Measurements from ENCODE around the gene FAM171A1.

FAM171A1 gene

GRCh38 chr10:15231426-15231825 lies 139.7 kb downstream of the FAM171A1 start:
- H3K27me3 ChIP-seq (ENCODE audit: low read depth, low read length) = no peaks in the 10 kb centered on the region
- H3K36me3 ChIP-seq (ENCODE audit: control insufficient read depth in 1 of 2, insufficient read depth in 2 of 2, low read length in 2 of 2) = no peaks in the 10 kb centered on the region
- H3K27ac ChIP-seq (ENCODE audit: low read length) = no peak overlapping the region
- H3K9me3 ChIP-seq (ENCODE audit: control insufficient read depth in 1 of 2, low read length in 2 of 2) = no peaks in the 10 kb centered on the region
- H3K4me1 ChIP-seq (ENCODE audit: control insufficient read depth in 1 of 2, insufficient read depth in 2 of 2, low read length in 2 of 2) = no peaks in the 10 kb centered on the region
- no peak overlapping the region for H3K4me3 ChIP-seq (ENCODE audit: low read depth in 1 of 2, low read length in 2 of 2)

- Histone ChIP-seq H3K4me3 (ENCODE audit: low read depth in 1 of 2, low read length in 2 of 2) (no peak overlapping the region), H3K27ac (ENCODE audit: low read length) (no peak overlapping the region), H3K4me1 (ENCODE audit: control insufficient read depth in 1 of 2, insufficient read depth in 2 of 2, low read length in 2 of 2) (no peaks in the 10 kb centered on the region), H3K9me3 (ENCODE audit: control insufficient read depth in 1 of 2, low read length in 2 of 2) (no peaks in the 10 kb centered on the region), H3K27me3 (ENCODE audit: low read depth, low read length) (no peaks in the 10 kb centered on the region), H3K36me3 (ENCODE audit: control insufficient read depth in 1 of 2, insufficient read depth in 2 of 2, low read length in 2 of 2) (no peaks in the 10 kb centered on the region)
Measured at GRCh38 chr10:15230257-15230656, 140.8 kb downstream of the FAM171A1 start.

GRCh38 chr10:15229268-15229667 lies 141.8 kb downstream of the FAM171A1 start:
- Histone ChIP-seq H3K27ac (ENCODE audit: low read length) (no peak overlapping the region), H3K9me3 (ENCODE audit: control insufficient read depth in 1 of 2, low read length in 2 of 2) (no peaks in the 10 kb centered on the region), H3K4me3 (ENCODE audit: low read depth in 1 of 2, low read length in 2 of 2) (no peak overlapping the region), H3K4me1 (ENCODE audit: control insufficient read depth in 1 of 2, insufficient read depth in 2 of 2, low read length in 2 of 2) (no peaks in the 10 kb centered on the region), H3K36me3 (ENCODE audit: control insufficient read depth in 1 of 2, insufficient read depth in 2 of 2, low read length in 2 of 2) (peaks cover 0 to 3% of the 10 kb centered on the region in 2 donors), H3K27me3 (ENCODE audit: low read depth, low read length) (no peaks in the 10 kb centered on the region)

- Histone ChIP-seq H3K27ac (ENCODE audit: low read length) (no peak overlapping the region), H3K4me3 (ENCODE audit: low read depth in 1 of 2, low read length in 2 of 2) (no peak overlapping the region), H3K9me3 (ENCODE audit: control insufficient read depth in 1 of 2, low read length in 2 of 2) (no peaks in the 10 kb centered on the region), H3K27me3 (ENCODE audit: low read depth, low read length) (no peaks in the 10 kb centered on the region), H3K4me1 (ENCODE audit: control insufficient read depth in 1 of 2, insufficient read depth in 2 of 2, low read length in 2 of 2) (no peaks in the 10 kb centered on the region), H3K36me3 (ENCODE audit: control insufficient read depth in 1 of 2, insufficient read depth in 2 of 2, low read length in 2 of 2) (peaks cover 0 to 3% of the 10 kb centered on the region in 2 donors)
Measured at GRCh38 chr10:15228426-15228825, 142.7 kb downstream of the FAM171A1 start.

GRCh38 chr10:15227611-15228372 lies 143.3 kb downstream of the FAM171A1 start:
- Histone ChIP-seq H3K27ac (ENCODE audit: low read length) (no peak overlapping the region), H3K27me3 (ENCODE audit: low read depth, low read length) (no peaks in the 10 kb centered on the region), H3K9me3 (ENCODE audit: control insufficient read depth in 1 of 2, low read length in 2 of 2) (no peaks in the 10 kb centered on the region), H3K4me1 (ENCODE audit: control insufficient read depth in 1 of 2, insufficient read depth in 2 of 2, low read length in 2 of 2) (no peaks in the 10 kb centered on the region), H3K36me3 (ENCODE audit: control insufficient read depth in 1 of 2, insufficient read depth in 2 of 2, low read length in 2 of 2) (peaks cover 0 to 3% of the 10 kb centered on the region in 2 donors), H3K4me3 (ENCODE audit: low read depth in 1 of 2, low read length in 2 of 2) (no peak overlapping the region)

GRCh38 chr10:15225511-15225910 lies 145.6 kb downstream of the FAM171A1 start:
- no peak overlapping the region for H3K27ac ChIP-seq (ENCODE audit: low read length)
- no peak overlapping the region for H3K4me3 ChIP-seq (ENCODE audit: low read depth in 1 of 2, low read length in 2 of 2)
- H3K9me3 ChIP-seq (ENCODE audit: control insufficient read depth in 1 of 2, low read length in 2 of 2) = no peaks in the 10 kb centered on the region
- no peaks in the 10 kb centered on the region for H3K27me3 ChIP-seq (ENCODE audit: low read depth, low read length)
- H3K36me3 ChIP-seq (ENCODE audit: control insufficient read depth in 1 of 2, insufficient read depth in 2 of 2, low read length in 2 of 2) = peaks cover 0 to 8% of the 10 kb centered on the region in 2 donors
- no peaks in the 10 kb centered on the region for H3K4me1 ChIP-seq (ENCODE audit: control insufficient read depth in 1 of 2, insufficient read depth in 2 of 2, low read length in 2 of 2)

GRCh38 chr10:15224948-15225347 lies 146.1 kb downstream of the FAM171A1 start:
- H3K27ac ChIP-seq (ENCODE audit: low read length) = no peak overlapping the region
- H3K27me3 ChIP-seq (ENCODE audit: low read depth, low read length) = no peaks in the 10 kb centered on the region
- peaks cover 0 to 10% of the 10 kb centered on the region in 2 donors for H3K36me3 ChIP-seq (ENCODE audit: control insufficient read depth in 1 of 2, insufficient read depth in 2 of 2, low read length in 2 of 2)
- no peak overlapping the region for H3K4me3 ChIP-seq (ENCODE audit: low read depth in 1 of 2, low read length in 2 of 2)
- no peaks in the 10 kb centered on the region for H3K4me1 ChIP-seq (ENCODE audit: control insufficient read depth in 1 of 2, insufficient read depth in 2 of 2, low read length in 2 of 2)
- H3K9me3 ChIP-seq (ENCODE audit: control insufficient read depth in 1 of 2, low read length in 2 of 2) = no peaks in the 10 kb centered on the region

- Histone ChIP-seq H3K36me3 (ENCODE audit: control insufficient read depth in 1 of 2, insufficient read depth in 2 of 2, low read length in 2 of 2) (peaks cover 0 to 10% of the 10 kb centered on the region in 2 donors), H3K9me3 (ENCODE audit: control insufficient read depth in 1 of 2, low read length in 2 of 2) (no peaks in the 10 kb centered on the region), H3K4me1 (ENCODE audit: control insufficient read depth in 1 of 2, insufficient read depth in 2 of 2, low read length in 2 of 2) (no peaks in the 10 kb centered on the region), H3K4me3 (ENCODE audit: low read depth in 1 of 2, low read length in 2 of 2) (no peak overlapping the region), H3K27me3 (ENCODE audit: low read depth, low read length) (no peaks in the 10 kb centered on the region), H3K27ac (ENCODE audit: low read length) (no peak overlapping the region)
Measured at GRCh38 chr10:15223174-15223573, 147.9 kb downstream of the FAM171A1 start.

- H3K36me3 ChIP-seq (ENCODE audit: control insufficient read depth in 1 of 2, insufficient read depth in 2 of 2, low read length in 2 of 2) = peaks cover 0 to 10% of the 10 kb centered on the region in 2 donors
- no peak overlapping the region for H3K4me3 ChIP-seq (ENCODE audit: low read depth in 1 of 2, low read length in 2 of 2)
- no peaks in the 10 kb centered on the region for H3K9me3 ChIP-seq (ENCODE audit: control insufficient read depth in 1 of 2, low read length in 2 of 2)
- H3K27me3 ChIP-seq (ENCODE audit: low read depth, low read length) = no peaks in the 10 kb centered on the region
- H3K27ac ChIP-seq (ENCODE audit: low read length) = no peak overlapping the region
- no peaks in the 10 kb centered on the region for H3K4me1 ChIP-seq (ENCODE audit: control insufficient read depth in 1 of 2, insufficient read depth in 2 of 2, low read length in 2 of 2)
Measured at GRCh38 chr10:15222511-15222910, 148.6 kb downstream of the FAM171A1 start.

- H3K4me3 ChIP-seq (ENCODE audit: low read depth in 1 of 2, low read length in 2 of 2) = no peak overlapping the region
- H3K27me3 ChIP-seq (ENCODE audit: low read depth, low read length) = no peaks in the 10 kb centered on the region
- H3K36me3 ChIP-seq (ENCODE audit: control insufficient read depth in 1 of 2, insufficient read depth in 2 of 2, low read length in 2 of 2) = peaks cover 0 to 10% of the 10 kb centered on the region in 2 donors
- H3K27ac ChIP-seq (ENCODE audit: low read length) = no peak overlapping the region
- H3K9me3 ChIP-seq (ENCODE audit: control insufficient read depth in 1 of 2, low read length in 2 of 2) = no peaks in the 10 kb centered on the region
- H3K4me1 ChIP-seq (ENCODE audit: control insufficient read depth in 1 of 2, insufficient read depth in 2 of 2, low read length in 2 of 2) = no peaks in the 10 kb centered on the region
Measured at GRCh38 chr10:15220445-15220844, 150.6 kb downstream of the FAM171A1 start.

GRCh38 chr10:15216700-15217099 lies 154.4 kb downstream of the FAM171A1 start:
- no peak overlapping the region for H3K4me3 ChIP-seq (ENCODE audit: low read depth in 1 of 2, low read length in 2 of 2)
- H3K4me1 ChIP-seq (ENCODE audit: control insufficient read depth in 1 of 2, insufficient read depth in 2 of 2, low read length in 2 of 2) = no peaks in the 10 kb centered on the region
- H3K27ac ChIP-seq (ENCODE audit: low read length) = no peak overlapping the region
- H3K9me3 ChIP-seq (ENCODE audit: control insufficient read depth in 1 of 2, low read length in 2 of 2) = no peaks in the 10 kb centered on the region
- no peaks in the 10 kb centered on the region for H3K27me3 ChIP-seq (ENCODE audit: low read depth, low read length)
- peaks cover 6 to 30% of the 10 kb centered on the region in 2 donors for H3K36me3 ChIP-seq (ENCODE audit: control insufficient read depth in 1 of 2, insufficient read depth in 2 of 2, low read length in 2 of 2)

- H3K27me3 ChIP-seq (ENCODE audit: low read depth, low read length) = no peaks in the 10 kb centered on the region
- H3K4me1 ChIP-seq (ENCODE audit: control insufficient read depth in 1 of 2, insufficient read depth in 2 of 2, low read length in 2 of 2) = no peaks in the 10 kb centered on the region
- H3K4me3 ChIP-seq (ENCODE audit: low read depth in 1 of 2, low read length in 2 of 2) = no peak overlapping the region
- H3K9me3 ChIP-seq (ENCODE audit: control insufficient read depth in 1 of 2, low read length in 2 of 2) = no peaks in the 10 kb centered on the region
- peaks cover 6 to 24% of the 10 kb centered on the region in 2 donors for H3K36me3 ChIP-seq (ENCODE audit: control insufficient read depth in 1 of 2, insufficient read depth in 2 of 2, low read length in 2 of 2)
- H3K27ac ChIP-seq (ENCODE audit: low read length) = no peak overlapping the region
Measured at GRCh38 chr10:15214237-15214636, 156.9 kb downstream of the FAM171A1 start.

Measured in muscle layer of duodenum (tissue), 2 donors.